H1 (cell line): ENCODE data around the gene MYOG. TPM values are rescaled to one million over a fixed set of nuclear protein-coding genes. Genes with fewer than 3 reads are reported as not detected.
A peak's percentile ranks its signal among the peaks of the same experiment; 100 is the strongest.

Source experiments
- CTCF ChIA-PET: fragments of 300-600 bp; sonication (Branson Sonifier 250); formaldehyde crosslinking; loops from one replicate; lab custom pipeline; 2021; ENCODE audit not compliant: partially characterized antibody; lab: Charles Lee
- POLR2A ChIA-PET: fragments of 300-600 bp; sonication (Branson Sonifier 250); formaldehyde crosslinking; loops from one replicate; lab custom pipeline; 2021; ENCODE audit warnings: inconsistent platforms; ENCODE audit not compliant: partially characterized antibody; lab: Charles Lee
- DNase-seq, 2 experiments: peaks; one replicate each; pipeline versions ENCODE4 v3.0.0 to v3.0.0-alpha.2; 2010 to 2022; ENCODE audit warnings: low spot score in 2 of 2, low read depth in 1 of 2, mixed read lengths in 1 of 2
- FAIRE-seq: peaks from 2 replicates; lab custom pipeline; 2011; peaks lifted over from hg19 to GRCh38; lab: Jason Lieb, UNC
- H2AFZ ChIP-seq: 2 replicates; pipeline ENCODE4 v1.8.1; 2012; ENCODE audit warnings: low read length, inconsistent platforms
- H2AK5ac ChIP-seq: 2 replicates; pipeline ENCODE4 v1.6.1; 2013; ENCODE audit warnings: low read depth, low read length
- H2BK120ac ChIP-seq: replicated peaks from 2 replicates; pipeline ENCODE3; 2013; ENCODE audit warnings: low read depth, low read length, inconsistent platforms
- H2BK12ac ChIP-seq: 2 replicates; pipeline ENCODE4 v1.6.1; 2013; ENCODE audit warnings: low read depth, low read length
- H2BK15ac ChIP-seq: 2 replicates; pipeline ENCODE4 v1.6.1; 2013; ENCODE audit warnings: low read length
- H2BK20ac ChIP-seq: 2 replicates; pipeline ENCODE4 v1.6.1; 2013; ENCODE audit warnings: low read length
- H2BK5ac ChIP-seq: 2 replicates; pipeline ENCODE4 v1.6.1; 2013; ENCODE audit warnings: low read depth, low read length
- H3K14ac ChIP-seq: 2 replicates; pipeline ENCODE4 v1.6.1; 2013; ENCODE audit warnings: inconsistent platforms; ENCODE audit not compliant: insufficient read length
- H3K18ac ChIP-seq: 2 replicates; pipeline ENCODE4 v1.6.1; 2013; ENCODE audit warnings: low read length; ENCODE audit errors: extremely low read depth
- H3K23ac ChIP-seq: 2 replicates; pipeline ENCODE4 v1.6.1; 2013; ENCODE audit warnings: inconsistent platforms; ENCODE audit not compliant: insufficient read length
- H3K23me2 ChIP-seq: 2 replicates; pipeline ENCODE4 v1.6.1; 2013; ENCODE audit warnings: low read depth, low read length
- H3K27ac ChIP-seq: 2 replicates; pipeline ENCODE4 v1.6.1; 2011; ENCODE audit warnings: low read depth, low read length, inconsistent platforms
- H3K27me3 ChIP-seq, 4 experiments: replicated peaks in 1 of 4; 1 replicate in 1 of 4; 2 replicates in 3 of 4; pipeline versions ENCODE4 v1.6.1 to v1.8.1; 2011 to 2013; ENCODE audit warnings: low read length in 3 of 4, mild to moderate bottlenecking in 3 of 4, inconsistent platforms in 2 of 4, mixed read lengths in 2 of 4, moderate library complexity in 1 of 4; ENCODE audit not compliant: control insufficient read depth in 3 of 4, insufficient read depth in 3 of 4; ENCODE audit errors: extremely low read depth in 1 of 4
- H3K36me3 ChIP-seq, 4 experiments: 2 replicates each; pipeline versions ENCODE4 v1.6.1 to v1.8.1; 2011 to 2013; ENCODE audit warnings: mild to moderate bottlenecking in 4 of 4, low read length in 3 of 4, moderate library complexity in 2 of 4, control low read depth in 1 of 4, inconsistent platforms in 1 of 4; ENCODE audit not compliant: insufficient read depth in 4 of 4, control insufficient read depth in 2 of 4
- H3K4ac ChIP-seq: replicated peaks from 2 replicates; pipeline ENCODE3; 2013; ENCODE audit warnings: low read length, low read depth, mixed read lengths, inconsistent platforms; ENCODE audit not compliant: insufficient read length
- H3K4me1 ChIP-seq, 4 experiments: replicated peaks in 1 of 4; 1 replicate in 1 of 4; 2 replicates in 3 of 4; pipeline versions ENCODE4 v1.6.1 to v1.8.1; 2011 to 2013; ENCODE audit warnings: low read length in 3 of 4, inconsistent platforms in 2 of 4, mixed read lengths in 1 of 4; ENCODE audit not compliant: insufficient read depth in 4 of 4, control insufficient read depth in 3 of 4
- H3K4me2 ChIP-seq, 2 experiments: 2 replicates each; pipeline versions ENCODE4 v1.6.1 to v1.8.1; 2011 to 2013; ENCODE audit warnings: low read depth in 2 of 2, low read length in 2 of 2, control low read depth in 1 of 2, inconsistent platforms in 1 of 2, mild to moderate bottlenecking in 1 of 2; ENCODE audit not compliant: insufficient read depth in 1 of 2
- H3K4me3 ChIP-seq, 4 experiments: fragments of 200-600, 300-600 bp in 1 of 4; sonication (generic), shearing (Covaris generic), sonication (Bioruptor Twin) in 1 of 4; 2 replicates each; pipeline versions ENCODE4 v1.5.1 to v1.8.1; 2011 to 2016; ENCODE audit warnings: low read length in 4 of 4, low read depth in 3 of 4, control low read depth in 2 of 4, inconsistent platforms in 2 of 4, mild to moderate bottlenecking in 2 of 4, mixed read lengths in 1 of 4, moderate library complexity in 1 of 4; ENCODE audit not compliant: insufficient read depth in 2 of 4; ENCODE audit errors: extremely low read depth in 1 of 4
- H3K56ac ChIP-seq: replicated peaks from 2 replicates; pipeline ENCODE3; 2013; ENCODE audit warnings: low read depth, mild to moderate bottlenecking, mixed read lengths, low read length, inconsistent platforms; ENCODE audit not compliant: insufficient read length
- H3K79me1 ChIP-seq: 2 replicates; pipeline ENCODE4 v1.6.1; 2013; ENCODE audit warnings: low read depth, low read length, control low read depth
- H3K79me2 ChIP-seq, 2 experiments: 2 replicates each; pipeline versions ENCODE4 v1.6.1 to v1.8.1; 2012 to 2013; ENCODE audit warnings: low read length in 2 of 2, mild to moderate bottlenecking in 2 of 2, inconsistent platforms in 1 of 2; ENCODE audit not compliant: insufficient read depth in 2 of 2, control insufficient read depth in 1 of 2
- H3K9ac ChIP-seq, 4 experiments: replicated peaks in 1 of 4; 1 replicate in 1 of 4; 2 replicates in 3 of 4; pipeline versions ENCODE4 v1.6.1 to v1.8.1; 2011 to 2013; ENCODE audit warnings: low read depth in 3 of 4, low read length in 3 of 4, control low read depth in 2 of 4, mild to moderate bottlenecking in 2 of 4, moderate library complexity in 2 of 4, inconsistent platforms in 1 of 4; ENCODE audit errors: extremely low read depth in 1 of 4
- H3K9me3 ChIP-seq, 2 experiments: 2 replicates each; pipeline versions ENCODE4 v1.6.1 to v1.8.1; 2012 to 2013; ENCODE audit warnings: mild to moderate bottlenecking in 2 of 2, moderate library complexity in 2 of 2, control low read depth in 1 of 2, inconsistent platforms in 1 of 2, low read depth in 1 of 2, low read length in 1 of 2, mixed read lengths in 1 of 2; ENCODE audit not compliant: insufficient read depth in 2 of 2
- H4K20me1 ChIP-seq, 2 experiments: replicated peaks in 1 of 2; 2 replicates each; pipeline versions ENCODE3 to v1.8.1; 2011 to 2013; ENCODE audit warnings: inconsistent platforms in 2 of 2, low read length in 2 of 2, mild to moderate bottlenecking in 1 of 2; ENCODE audit not compliant: insufficient read depth in 2 of 2, control insufficient read depth in 1 of 2
- H4K5ac ChIP-seq: 2 replicates; pipeline ENCODE4 v1.6.1; 2013; ENCODE audit warnings: low read length, low read depth, mixed read lengths, inconsistent platforms; ENCODE audit not compliant: insufficient read length
- H4K8ac ChIP-seq: 2 replicates; pipeline ENCODE4 v1.8.0; 2013; ENCODE audit warnings: mild to moderate bottlenecking, moderate library complexity, low read length, inconsistent platforms; ENCODE audit not compliant: insufficient read depth; ENCODE audit errors: extremely low read depth
- H4K91ac ChIP-seq: replicated peaks from 2 replicates; pipeline ENCODE3; 2013; ENCODE audit warnings: low read length, mixed read lengths, inconsistent platforms; ENCODE audit not compliant: insufficient read length
- KDM1A ChIP-seq: fragments of 200-600, 300-600 bp; sonication (generic); IDR thresholded peaks from 2 replicates; pipeline ENCODE4 v1.7.1; 2016; ENCODE audit warnings: mild to moderate bottlenecking, low read length, borderline replicate concordance
- TBP ChIP-seq: IDR thresholded peaks from 2 replicates; pipeline ENCODE4 v1.6.1; 2011; ENCODE audit warnings: low read depth, low read length, improper control_type of control experiment
- WGBS, 2 experiments: shearing (Covaris generic) in 1 of 2; methylation state at CpG; one replicate each; pipeline versions ENCODE4 v1.1.6 to v1.1.7; 2013 to 2015; ENCODE audit warnings: low lambda C conversion rate in 2 of 2, mixed read lengths in 2 of 2, inconsistent platforms in 1 of 2, low coverage in 1 of 2, missing lambda C conversion rate in 1 of 2; ENCODE audit not compliant: insufficient replicate concordance in 2 of 2, insufficient coverage in 1 of 2, insufficient read length in 1 of 2; ENCODE audit errors: extremely low coverage in 1 of 2, missing lambda C conversion rate in 1 of 2; 5-methylcytosine and 5-hydroxymethylcytosine counted together
- polyA plus RNA-seq, 7 experiments: library from polyadenylated mRNA; depleted of rRNA in 3 of 7; stranded (reverse) in 5 of 7; unstranded in 2 of 7; fragments of >200 nt in 5 of 7; fragments of 200-250 nt in 2 of 7; gene quantifications; 1 replicate in 5 of 7; 2 replicates in 1 of 7; 4 replicates in 1 of 7; pipeline versions ENCODE4 v1.2.1 to v1.2.3, GENCODE V29; 2011 to 2013; ENCODE audit warnings: missing spikeins in 2 of 7, mixed read lengths in 2 of 7
- total RNA-seq: library from RNA; stranded (reverse); fragmentation: NEBNext Ultra II Directional; extraction: Animal tissue kit (Norgen Biotek cat#: 25700); gene quantifications from 2 replicates; pipeline ENCODE4 v1.2.1, GENCODE V29; 2021

Gene MYOG
- total and polyA plus RNA-seq, 2 of the 8 experiments (the other 6 are each of a cell fraction or from before 2014, with no cell fraction given), result not detected

GRCh38 chr1:203054184-203054583, 31.6 kb downstream of the MYOG start:
- DNase-seq (no peak), FAIRE-seq (peak; percentile 50)
- Histone ChIP-seq H2BK12ac (peak overlapping the region; percentile 18; the same call in 1 of the 2 replicates), H3K23ac (no peak overlapping the region), H3K79me1 (no peaks in the 10 kb centered on the region), H3K4me1 (peaks cover 10 to 26% (median 20%) of the 10 kb centered on the region in 4 experiments), H4K8ac (no peak overlapping the region), H3K79me2 (no peaks in the 10 kb centered on the region), H3K4me3 (no peak overlapping the region), H3K23me2 (no peaks in the 10 kb centered on the region), H3K14ac (no peak overlapping the region), H3K9me3 (no peaks in the 10 kb centered on the region), H2BK15ac (no peak overlapping the region; the same call in 1 of the 2 replicates), H4K5ac (peak overlapping the region; percentile 23), H2BK20ac (0 out of 2 replicates have a peak overlapping the region, but pooled peaks have one; percentile 10), H3K4ac (no peak overlapping the region), H3K56ac (no peak overlapping the region), H2BK5ac (peak overlapping the region; percentile 80; the same call in 1 of the 2 replicates), H2AFZ (no peak overlapping the region), H3K36me3 (no peaks in the 10 kb centered on the region), H3K27ac (no peak overlapping the region), H3K9ac (no peak overlapping the region), H3K27me3 (no peaks in the 10 kb centered on the region), H2AK5ac (0 out of 2 replicates have a peak overlapping the region, but pooled peaks have one; percentile 1), H2BK120ac (peak overlapping the region; percentile 16), H4K91ac (peak overlapping the region; percentile 84), H3K4me2 (peak overlapping the region; percentile 24 to 39; a peak in 2 of 4 replicates), H3K18ac (peak overlapping the region; percentile 28; the same call in 1 of the 2 replicates), H4K20me1 (no peaks in the 10 kb centered on the region)
- ChIA-PET CTCF (interaction anchor here (0.9 to 49.7 kb wide), 14 partner anchors 2 to 219 kb away, joined by 3 to 1089 read pairs (median 16); partner anchors contain the start of genes ADORA1, MYBPH, MYOG and PPFIA4), POLR2A (interaction anchor here (0.6 to 1.2 kb wide), 5 partner anchors 10 to 934 kb away, joined by 3 to 5 read pairs (median 3); no protein-coding TSS in a partner anchor)
- TF ChIP-seq TBP (no peak), KDM1A (peak; percentile 76; the same call in 1 of the 2 replicates)
- WGBS, 2 experiments, result 37% methylated on average over 1 of the region's 1 CpG; no CpG with 5 or more reads in 1 of the 2 experiments
